OCI-LY1 (cell line): ENCODE measurements around the gene PLEKHG4B.

ENCODE experiments used
- H2AFZ ChIP-seq: fragments of 200-600 bp; sonication (generic), shearing (Covaris generic); 2 replicates; pipeline ENCODE4 v1.6.0; 2014; ENCODE audit warnings: antibody characterized with exemption, mild to moderate bottlenecking, low read length
- H3F3A ChIP-seq: fragments of 200-600 bp; sonication (generic), shearing (Covaris generic); 2 replicates; pipeline ENCODE4 v1.6.0; 2014; ENCODE audit warnings: mild to moderate bottlenecking, antibody characterized with exemption, low read length, moderate library complexity; ENCODE audit not compliant: insufficient read depth
- H3K27ac ChIP-seq: fragments of 200-600 bp; sonication (generic); 2 replicates; pipeline ENCODE4 v1.5.1; 2014; ENCODE audit warnings: low read length, mixed run types, mild to moderate bottlenecking, low read depth; ENCODE audit not compliant: poor library complexity, severe bottlenecking
- H3K27me3 ChIP-seq: fragments of 200-600 bp; sonication (generic); 2 replicates; pipeline ENCODE4 v1.6.0; 2014; ENCODE audit warnings: antibody characterized with exemption, mild to moderate bottlenecking, low read length, moderate library complexity; ENCODE audit not compliant: insufficient read depth
- H3K36me3 ChIP-seq: fragments of 200-600 bp; sonication (generic); 2 replicates; pipeline ENCODE4 v1.6.1; 2014; ENCODE audit warnings: mild to moderate bottlenecking, antibody characterized with exemption, low read length, moderate library complexity, mixed read lengths; ENCODE audit not compliant: insufficient read depth
- H3K4me1 ChIP-seq: fragments of 200-600 bp; sonication (generic); 2 replicates; pipeline ENCODE4 v1.5.1; 2014; ENCODE audit warnings: mild to moderate bottlenecking, low read length, moderate library complexity; ENCODE audit not compliant: insufficient read depth, severe bottlenecking
- H3K4me2 ChIP-seq: fragments of 200-600 bp; sonication (generic), shearing (Covaris generic); 2 replicates; pipeline ENCODE4 v1.6.1; 2014; ENCODE audit warnings: low read length
- H3K4me3 ChIP-seq: fragments of 200-600 bp; sonication (generic); 2 replicates; pipeline ENCODE4 v1.5.1; 2014; ENCODE audit warnings: low read length, low read depth, mild to moderate bottlenecking, mixed read lengths; ENCODE audit not compliant: poor library complexity, severe bottlenecking
- H3K79me2 ChIP-seq: fragments of 200-600 bp; shearing (Covaris generic); 2 replicates; pipeline ENCODE4 v1.6.1; 2016; ENCODE audit warnings: mixed run types, low read length, mixed read lengths; ENCODE audit not compliant: insufficient read depth
- H3K9ac ChIP-seq: fragments of 200-600 bp; sonication (generic), shearing (Covaris generic); 2 replicates; pipeline ENCODE4 v1.6.1; 2014; ENCODE audit warnings: mild to moderate bottlenecking, low read length, mixed read lengths
- H3K9me2 ChIP-seq: fragments of 200-600 bp; sonication (generic), shearing (Covaris generic); 2 replicates; pipeline ENCODE4 v1.6.1; 2014; ENCODE audit warnings: low read depth, mild to moderate bottlenecking, low read length, mixed read lengths
- H3K9me3 ChIP-seq: fragments of 200-600 bp; shearing (Covaris generic); 2 replicates; pipeline ENCODE4 v1.6.1; 2014; ENCODE audit warnings: low read length, mixed read lengths
- H4K20me1 ChIP-seq: fragments of 200-600 bp; sonication (generic), shearing (Covaris generic); 2 replicates; pipeline ENCODE4 v1.6.0; 2016; ENCODE audit warnings: mild to moderate bottlenecking, low read length; ENCODE audit not compliant: insufficient read depth
- EZH2 ChIP-seq: fragments of 200-600 bp; sonication (generic), shearing (Covaris generic); IDR thresholded peaks from 2 replicates; pipeline ENCODE4 v1.8.0; 2017; ENCODE audit warnings: borderline replicate concordance, mixed run types, mild to moderate bottlenecking, antibody characterized with exemption, low read length, moderate library complexity, mixed read lengths
- TF ChIP-seq, protein P1 (sequence below): fragments of 200-600 bp; sonication (generic), shearing (Covaris generic); IDR thresholded peaks from 2 replicates; pipeline ENCODE4 v1.5.1; 2017; ENCODE audit warnings: mild to moderate bottlenecking, antibody characterized with exemption, low read length, moderate library complexity, mixed read lengths

PLEKHG4B gene, protein sequence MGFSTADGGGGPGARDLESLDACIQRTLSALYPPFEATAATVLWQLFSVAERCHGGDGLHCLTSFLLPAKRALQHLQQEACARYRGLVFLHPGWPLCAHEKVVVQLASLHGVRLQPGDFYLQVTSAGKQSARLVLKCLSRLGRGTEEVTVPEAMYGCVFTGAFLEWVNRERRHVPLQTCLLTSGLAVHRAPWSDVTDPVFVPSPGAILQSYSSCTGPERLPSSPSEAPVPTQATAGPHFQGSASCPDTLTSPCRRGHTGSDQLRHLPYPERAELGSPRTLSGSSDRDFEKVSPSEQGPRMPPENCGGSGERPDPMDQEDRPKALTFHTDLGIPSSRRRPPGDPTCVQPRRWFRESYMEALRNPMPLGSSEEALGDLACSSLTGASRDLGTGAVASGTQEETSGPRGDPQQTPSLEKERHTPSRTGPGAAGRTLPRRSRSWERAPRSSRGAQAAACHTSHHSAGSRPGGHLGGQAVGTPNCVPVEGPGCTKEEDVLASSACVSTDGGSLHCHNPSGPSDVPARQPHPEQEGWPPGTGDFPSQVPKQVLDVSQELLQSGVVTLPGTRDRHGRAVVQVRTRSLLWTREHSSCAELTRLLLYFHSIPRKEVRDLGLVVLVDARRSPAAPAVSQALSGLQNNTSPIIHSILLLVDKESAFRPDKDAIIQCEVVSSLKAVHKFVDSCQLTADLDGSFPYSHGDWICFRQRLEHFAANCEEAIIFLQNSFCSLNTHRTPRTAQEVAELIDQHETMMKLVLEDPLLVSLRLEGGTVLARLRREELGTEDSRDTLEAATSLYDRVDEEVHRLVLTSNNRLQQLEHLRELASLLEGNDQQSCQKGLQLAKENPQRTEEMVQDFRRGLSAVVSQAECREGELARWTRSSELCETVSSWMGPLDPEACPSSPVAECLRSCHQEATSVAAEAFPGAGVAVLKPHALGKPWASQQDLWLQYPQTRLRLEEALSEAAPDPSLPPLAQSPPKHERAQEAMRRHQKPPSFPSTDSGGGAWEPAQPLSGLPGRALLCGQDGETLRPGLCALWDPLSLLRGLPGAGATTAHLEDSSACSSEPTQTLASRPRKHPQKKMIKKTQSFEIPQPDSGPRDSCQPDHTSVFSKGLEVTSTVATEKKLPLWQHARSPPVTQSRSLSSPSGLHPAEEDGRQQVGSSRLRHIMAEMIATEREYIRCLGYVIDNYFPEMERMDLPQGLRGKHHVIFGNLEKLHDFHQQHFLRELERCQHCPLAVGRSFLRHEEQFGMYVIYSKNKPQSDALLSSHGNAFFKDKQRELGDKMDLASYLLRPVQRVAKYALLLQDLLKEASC (N-terminal part only)

DNA sequence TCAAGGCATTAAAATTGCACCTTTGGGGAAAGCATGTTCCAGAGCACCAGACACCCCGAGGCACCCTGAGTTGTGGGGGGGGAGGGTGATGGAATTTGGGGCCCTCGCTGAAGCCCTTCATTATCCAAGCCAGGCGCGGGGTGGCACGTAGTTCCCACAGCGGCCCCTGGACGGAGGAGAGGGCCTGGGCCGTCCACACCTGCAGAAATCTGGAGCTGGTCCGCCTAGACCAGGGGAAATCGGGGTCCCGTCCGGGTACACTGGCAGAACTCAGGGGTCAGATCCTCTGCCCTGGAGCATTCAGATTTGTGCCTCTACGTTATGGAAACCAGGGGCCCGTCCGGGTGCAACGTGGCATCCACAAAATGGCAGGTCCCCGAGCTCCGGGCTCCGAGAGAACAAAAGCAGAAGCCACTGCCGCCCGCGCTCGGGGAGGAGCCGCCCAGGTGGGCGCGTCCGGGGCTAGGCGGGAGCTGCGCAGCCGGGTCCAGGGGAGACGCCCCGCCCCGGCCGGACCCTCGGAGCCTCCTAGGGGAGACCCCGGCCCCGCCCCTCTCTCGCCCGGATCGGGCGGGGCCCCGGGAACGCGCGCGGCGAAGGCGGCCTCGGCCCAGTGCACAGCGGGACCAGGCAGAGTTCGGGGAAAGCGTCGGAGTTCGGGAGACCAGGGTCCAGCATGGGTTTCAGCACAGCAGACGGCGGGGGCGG lies at the start of gene PLEKHG4B:
Gene PLEKHG4B (plus strand): TSS at position 613 of the 708 bp plus-strand sequence. CDS start 64 bp downstream, at position 677.
- Histone ChIP-seq H3K27ac (no peak within 1 kb of the TSS), H3K4me2 (no peak within 1 kb of the TSS), H3K4me3 (no peak within 1 kb of the TSS), H4K20me1 (no peaks in the 10 kb centered on the region), H3K9me2 (no peaks in the 10 kb centered on the region), H2AFZ (no peak within 1 kb of the TSS), H3K4me1 (no peaks in the 10 kb centered on the region), H3K79me2 (no peaks in the 10 kb centered on the region), H3K36me3 (peaks cover 3% of the 10 kb centered on the region; the same call in 1 of the 2 replicates), H3K27me3 (peaks cover 4% of the 10 kb centered on the region; the same call in 1 of the 2 replicates), H3K9me3 (no peaks in the 10 kb centered on the region), H3K9ac (no peak within 1 kb of the TSS), H3F3A (no peaks in the 10 kb centered on the region)
- TF ChIP-seq EZH2 = no peak
- TF ChIP-seq, protein P1, sequence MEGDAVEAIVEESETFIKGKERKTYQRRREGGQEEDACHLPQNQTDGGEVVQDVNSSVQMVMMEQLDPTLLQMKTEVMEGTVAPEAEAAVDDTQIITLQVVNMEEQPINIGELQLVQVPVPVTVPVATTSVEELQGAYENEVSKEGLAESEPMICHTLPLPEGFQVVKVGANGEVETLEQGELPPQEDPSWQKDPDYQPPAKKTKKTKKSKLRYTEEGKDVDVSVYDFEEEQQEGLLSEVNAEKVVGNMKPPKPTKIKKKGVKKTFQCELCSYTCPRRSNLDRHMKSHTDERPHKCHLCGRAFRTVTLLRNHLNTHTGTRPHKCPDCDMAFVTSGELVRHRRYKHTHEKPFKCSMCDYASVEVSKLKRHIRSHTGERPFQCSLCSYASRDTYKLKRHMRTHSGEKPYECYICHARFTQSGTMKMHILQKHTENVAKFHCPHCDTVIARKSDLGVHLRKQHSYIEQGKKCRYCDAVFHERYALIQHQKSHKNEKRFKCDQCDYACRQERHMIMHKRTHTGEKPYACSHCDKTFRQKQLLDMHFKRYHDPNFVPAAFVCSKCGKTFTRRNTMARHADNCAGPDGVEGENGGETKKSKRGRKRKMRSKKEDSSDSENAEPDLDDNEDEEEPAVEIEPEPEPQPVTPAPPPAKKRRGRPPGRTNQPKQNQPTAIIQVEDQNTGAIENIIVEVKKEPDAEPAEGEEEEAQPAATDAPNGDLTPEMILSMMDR = no peak

- Histone ChIP-seq H3K36me3 (no peaks in the 10 kb centered on the region), H3K4me3 (no peak overlapping the region), H3F3A (no peaks in the 10 kb centered on the region), H3K4me1 (peaks cover 16% of the 10 kb centered on the region), H3K27me3 (no peaks in the 10 kb centered on the region), H3K4me2 (no peak overlapping the region), H3K27ac (no peak overlapping the region), H4K20me1 (no peaks in the 10 kb centered on the region), H2AFZ (no peak overlapping the region), H3K79me2 (no peaks in the 10 kb centered on the region), H3K9ac (no peak overlapping the region), H3K9me2 (no peaks in the 10 kb centered on the region), H3K9me3 (no peaks in the 10 kb centered on the region)
- TF ChIP-seq, protein P1 = peak; percentile 33; the same call in 1 of the 2 replicates
- no peak for TF ChIP-seq EZH2
These were observed 49.7 kb upstream of the PLEKHG4B start for GRCh38 chr5:42250-42649.
